ENCODE measurements around the gene TBC1D9B. TPM values are rescaled to one million over a fixed set of nuclear protein-coding genes. Genes with fewer than 3 reads are reported as not detected.

Gene TBC1D9B
- polyA plus RNA-seq, 4 donors, result 32.4 to 80.6 (median 54.7) TPM

- no peak for FAIRE-seq
- 92 to 93% (median 93%) methylated on average over 22 to 26 of the region's 26 CpGs for whole genome bisulfite sequencing, 3 donors
- H3K9me3 ChIP-seq (ENCODE audit: control insufficient read depth in 2 of 2, insufficient read depth in 1 of 2, low read depth in 1 of 2, low read length in 1 of 2), result no peaks in the 10 kb centered on the region
- no peaks in the 10 kb centered on the region for H3K27me3 ChIP-seq (ENCODE audit: control insufficient read depth in 3 of 3, insufficient read depth in 3 of 3, low read length in 3 of 3)
- no peak overlapping the region for H3K27ac ChIP-seq (ENCODE audit: low read depth in 1 of 3, low read length in 2 of 3)
- peak in 1 of 2 donors; percentile 18 for DNase-seq
- peaks cover 30 to 82% (median 36%) of the 10 kb centered on the region in 3 donors for H3K36me3 ChIP-seq (ENCODE audit: control insufficient read depth in 3 of 3, insufficient read depth in 2 of 3, low read depth in 1 of 3, low read length in 3 of 3)
- no peak overlapping the region for H3K4me3 ChIP-seq (ENCODE audit: low read depth in 1 of 3, low read length in 3 of 3)
- H3K4me1 ChIP-seq (ENCODE audit: control insufficient read depth in 3 of 3, insufficient read depth in 2 of 3, low read depth in 1 of 3, low read length in 2 of 3), result no peaks in the 10 kb centered on the region
Measured at GRCh38 chr5:179893958-179894895, 13.5 kb downstream of the TBC1D9B start.

- Histone ChIP-seq H3K36me3 (ENCODE audit: control insufficient read depth in 3 of 3, insufficient read depth in 2 of 3, low read depth in 1 of 3, low read length in 3 of 3) (peaks cover 31 to 82% (median 36%) of the 10 kb centered on the region in 3 donors), H3K4me1 (ENCODE audit: control insufficient read depth in 3 of 3, insufficient read depth in 2 of 3, low read depth in 1 of 3, low read length in 2 of 3) (no peaks in the 10 kb centered on the region), H3K9me3 (ENCODE audit: control insufficient read depth in 2 of 2, insufficient read depth in 1 of 2, low read depth in 1 of 2, low read length in 1 of 2) (no peaks in the 10 kb centered on the region), H3K27ac (ENCODE audit: low read depth in 1 of 3, low read length in 2 of 3) (no peak overlapping the region), H3K4me3 (ENCODE audit: low read depth in 1 of 3, low read length in 3 of 3) (no peak overlapping the region), H3K27me3 (ENCODE audit: control insufficient read depth in 3 of 3, insufficient read depth in 3 of 3, low read length in 3 of 3) (no peaks in the 10 kb centered on the region)
- FAIRE-seq (no peak), DNase-seq (no peak)
- WGBS, 3 donors, result 91 to 94% (median 93%) methylated on average over 31 of the region's 31 CpGs
Measured at GRCh38 chr5:179893076-179893957, 14.4 kb downstream of the TBC1D9B start.

- Histone ChIP-seq H3K27ac (ENCODE audit: low read depth in 1 of 3, low read length in 2 of 3) (no peak overlapping the region), H3K36me3 (ENCODE audit: control insufficient read depth in 3 of 3, insufficient read depth in 2 of 3, low read depth in 1 of 3, low read length in 3 of 3) (peaks cover 32 to 83% (median 36%) of the 10 kb centered on the region in 3 donors), H3K4me3 (ENCODE audit: low read depth in 1 of 3, low read length in 3 of 3) (no peak overlapping the region), H3K4me1 (ENCODE audit: control insufficient read depth in 3 of 3, insufficient read depth in 2 of 3, low read depth in 1 of 3, low read length in 2 of 3) (no peaks in the 10 kb centered on the region), H3K9me3 (ENCODE audit: control insufficient read depth in 2 of 2, insufficient read depth in 1 of 2, low read depth in 1 of 2, low read length in 1 of 2) (no peaks in the 10 kb centered on the region), H3K27me3 (ENCODE audit: control insufficient read depth in 3 of 3, insufficient read depth in 3 of 3, low read length in 3 of 3) (no peaks in the 10 kb centered on the region)
- WGBS, 3 donors, result 82 to 90% (median 89%) methylated on average over 5 of the region's 5 CpGs
- no peak for DNase-seq
- FAIRE-seq, result no peak
Measured at GRCh38 chr5:179892255-179892654, 15.4 kb downstream of the TBC1D9B start.

GRCh38 chr5:179890751-179891682 is 16.7 kb downstream of the TBC1D9B start:
- WGBS, 3 donors, result 96% methylated on average over 25 of the region's 25 CpGs
- DNase-seq, result no peak
- Histone ChIP-seq H3K4me3 (ENCODE audit: low read depth in 1 of 3, low read length in 3 of 3) (no peak overlapping the region), H3K4me1 (ENCODE audit: control insufficient read depth in 3 of 3, insufficient read depth in 2 of 3, low read depth in 1 of 3, low read length in 2 of 3) (no peaks in the 10 kb centered on the region), H3K27me3 (ENCODE audit: control insufficient read depth in 3 of 3, insufficient read depth in 3 of 3, low read length in 3 of 3) (no peaks in the 10 kb centered on the region), H3K9me3 (ENCODE audit: control insufficient read depth in 2 of 2, insufficient read depth in 1 of 2, low read depth in 1 of 2, low read length in 1 of 2) (no peaks in the 10 kb centered on the region), H3K36me3 (ENCODE audit: control insufficient read depth in 3 of 3, insufficient read depth in 2 of 3, low read depth in 1 of 3, low read length in 3 of 3) (peaks cover 36 to 91% (median 36%) of the 10 kb centered on the region in 3 donors), H3K27ac (ENCODE audit: low read depth in 1 of 3, low read length in 2 of 3) (no peak overlapping the region)
- no peak for FAIRE-seq

- H3K4me1 ChIP-seq (ENCODE audit: control insufficient read depth in 3 of 3, insufficient read depth in 2 of 3, low read depth in 1 of 3, low read length in 2 of 3), result no peaks in the 10 kb centered on the region
- peaks cover 0 to under 1% of the 10 kb centered on the region in 2 donors for H3K9me3 ChIP-seq (ENCODE audit: control insufficient read depth in 2 of 2, insufficient read depth in 1 of 2, low read depth in 1 of 2, low read length in 1 of 2)
- no peaks in the 10 kb centered on the region for H3K27me3 ChIP-seq (ENCODE audit: control insufficient read depth in 3 of 3, insufficient read depth in 3 of 3, low read length in 3 of 3)
- WGBS, 3 donors, result 90 to 95% (median 95%) methylated on average over 13 of the region's 13 CpGs
- peaks cover 33 to 96% (median 39%) of the 10 kb centered on the region in 3 donors for H3K36me3 ChIP-seq (ENCODE audit: control insufficient read depth in 3 of 3, insufficient read depth in 2 of 3, low read depth in 1 of 3, low read length in 3 of 3)
- H3K27ac ChIP-seq (ENCODE audit: low read depth in 1 of 3, low read length in 2 of 3), result no peak overlapping the region
- DNase-seq (no peak), FAIRE-seq (no peak)
- no peak overlapping the region for H3K4me3 ChIP-seq (ENCODE audit: low read depth in 1 of 3, low read length in 3 of 3)
Measured at GRCh38 chr5:179889885-179890284, 17.8 kb downstream of the TBC1D9B start.

- Histone ChIP-seq H3K4me1 (ENCODE audit: control insufficient read depth in 3 of 3, insufficient read depth in 2 of 3, low read depth in 1 of 3, low read length in 2 of 3) (no peaks in the 10 kb centered on the region), H3K4me3 (ENCODE audit: low read depth in 1 of 3, low read length in 3 of 3) (no peak overlapping the region), H3K9me3 (ENCODE audit: control insufficient read depth in 2 of 2, insufficient read depth in 1 of 2, low read depth in 1 of 2, low read length in 1 of 2) (peaks cover 0 to 19% of the 10 kb centered on the region in 2 donors), H3K36me3 (ENCODE audit: control insufficient read depth in 3 of 3, insufficient read depth in 2 of 3, low read depth in 1 of 3, low read length in 3 of 3) (peaks cover 33 to 88% (median 36%) of the 10 kb centered on the region in 3 donors), H3K27ac (ENCODE audit: low read depth in 1 of 3, low read length in 2 of 3) (no peak overlapping the region), H3K27me3 (ENCODE audit: control insufficient read depth in 3 of 3, insufficient read depth in 3 of 3, low read length in 3 of 3) (no peaks in the 10 kb centered on the region)
- FAIRE-seq, result no peak
- DNase-seq, result no peak
- WGBS, 3 donors, result 91 to 98% (median 92%) methylated on average over 6 of the region's 6 CpGs
Measured at GRCh38 chr5:179887802-179888201, 19.9 kb downstream of the TBC1D9B start.

- H3K9me3 ChIP-seq (ENCODE audit: control insufficient read depth in 2 of 2, insufficient read depth in 1 of 2, low read depth in 1 of 2, low read length in 1 of 2), result peaks cover 0 to 26% of the 10 kb centered on the region in 2 donors
- H3K27ac ChIP-seq (ENCODE audit: low read depth in 1 of 3, low read length in 2 of 3), result no peak overlapping the region
- WGBS, 3 donors, result 85 to 96% (median 94%) methylated on average over 11 of the region's 11 CpGs
- FAIRE-seq, result no peak
- H3K36me3 ChIP-seq (ENCODE audit: control insufficient read depth in 3 of 3, insufficient read depth in 2 of 3, low read depth in 1 of 3, low read length in 3 of 3), result peaks cover 27 to 87% (median 36%) of the 10 kb centered on the region in 3 donors
- DNase-seq, result no peak
- H3K4me3 ChIP-seq (ENCODE audit: low read depth in 1 of 3, low read length in 3 of 3), result no peak overlapping the region
- no peaks in the 10 kb centered on the region for H3K27me3 ChIP-seq (ENCODE audit: control insufficient read depth in 3 of 3, insufficient read depth in 3 of 3, low read length in 3 of 3)
- H3K4me1 ChIP-seq (ENCODE audit: control insufficient read depth in 3 of 3, insufficient read depth in 2 of 3, low read depth in 1 of 3, low read length in 2 of 3), result no peaks in the 10 kb centered on the region
Measured at GRCh38 chr5:179887095-179887494, 20.6 kb downstream of the TBC1D9B start.
